Lower lobe of right lung (tissue), 2 donors: Measurements from ENCODE around the gene KLHDC4. TPM values are rescaled to one million over a fixed set of nuclear protein-coding genes. Genes with fewer than 3 reads are reported as not detected.

Experiments
- ATAC-seq, 2 donors: fragments of 200-7000 bp; cut with Tn5 transposase; one replicate each; pipeline ENCODE4 v1.9.1; 2020 to 2022; ENCODE audit warnings: mild to moderate bottlenecking in 2 of 2, moderate library complexity in 2 of 2
- DNase-seq: peaks from one replicate; pipeline ENCODE4 v3.0.0-alpha.2; 2020
- H3K27ac ChIP-seq: fragments of 200-600 bp; one replicate; pipeline ENCODE4 v1.8.0; 2022
- H3K27me3 ChIP-seq: fragments of 200-600 bp; one replicate; pipeline ENCODE4 v1.8.0; 2022; ENCODE audit warnings: low read depth
- H3K36me3 ChIP-seq: fragments of 200-600 bp; one replicate; pipeline ENCODE4 v1.8.0; 2022; ENCODE audit warnings: mild to moderate bottlenecking
- H3K4me1 ChIP-seq: fragments of 200-600 bp; one replicate; pipeline ENCODE4 v1.8.0; 2022
- H3K4me3 ChIP-seq: fragments of 200-600 bp; one replicate; pipeline ENCODE4 v1.8.0; 2022; ENCODE audit warnings: mild to moderate bottlenecking
- H3K9me3 ChIP-seq: fragments of 200-600 bp; one replicate; pipeline ENCODE4 v1.8.0; 2022
- CTCF ChIP-seq: fragments of 200-600 bp; IDR thresholded peaks from one replicate; pipeline ENCODE4 v1.8.0; 2022; ENCODE audit warnings: antibody characterized with exemption, mild to moderate bottlenecking
- intact Hi-C: fragments of 100-400 bp; cut with DNase I; formaldehyde crosslinking; loops from one replicate; pipeline ENCODE4 v1.11.0; 2022
- total RNA-seq: library from RNA; stranded (reverse); fragmentation: NEBNext Ultra II Directional; extraction: Animal tissue kit (Norgen Biotek cat#: 25700); gene quantifications from one replicate; pipeline ENCODE4 v1.2.1, GENCODE V29; 2021
- donor health status: DM: no; HTN: yes; CAD: no; lungs with severe emphysema.

The KLHDC4 gene
- total RNA-seq, 1 donor from 2014 or later, result 33.9 TPM

GRCh38 chr16:87757841-87758426 is 7.9 kb downstream of the KLHDC4 start:
- intact Hi-C loops, result no loop called here
- H3K4me1 ChIP-seq, result no peaks in the 10 kb centered on the region
- H3K27ac ChIP-seq, result no peak overlapping the region
- DNase-seq, result no peak
- no peak overlapping the region for H3K4me3 ChIP-seq
- no peak for TF ChIP-seq CTCF
- H3K36me3 ChIP-seq, result peaks cover 99% of the 10 kb centered on the region
- H3K9me3 ChIP-seq, result no peaks in the 10 kb centered on the region
- no peaks in the 10 kb centered on the region for H3K27me3 ChIP-seq
- no peak for ATAC-seq

- Histone ChIP-seq H3K36me3 (peaks cover 96% of the 10 kb centered on the region), H3K9me3 (no peaks in the 10 kb centered on the region), H3K27ac (no peak overlapping the region), H3K27me3 (no peaks in the 10 kb centered on the region), H3K4me3 (no peak overlapping the region), H3K4me1 (no peaks in the 10 kb centered on the region)
- no peak for DNase-seq
- intact Hi-C loops, result no loop called here
- no peak for TF ChIP-seq CTCF
- no peak for ATAC-seq
Observed at GRCh38 chr16:87754535-87754934, 11.3 kb downstream of the KLHDC4 start.

- Histone ChIP-seq H3K27me3 (no peaks in the 10 kb centered on the region), H3K9me3 (no peaks in the 10 kb centered on the region), H3K27ac (no peak overlapping the region), H3K36me3 (peaks cover 87% of the 10 kb centered on the region), H3K4me3 (no peak overlapping the region), H3K4me1 (no peaks in the 10 kb centered on the region)
- intact Hi-C loops, result no loop called here
- TF ChIP-seq CTCF, result no peak
- ATAC-seq (no peak), DNase-seq (no peak)
Observed at GRCh38 chr16:87747626-87748414, 18.0 kb downstream of the KLHDC4 start.

GRCh38 chr16:87746178-87746577 is 19.6 kb downstream of the KLHDC4 start:
- peaks cover 80% of the 10 kb centered on the region for H3K36me3 ChIP-seq
- TF ChIP-seq CTCF, result no peak
- no peak for ATAC-seq
- intact Hi-C loops, result no loop called here
- no peak overlapping the region for H3K27ac ChIP-seq
- H3K4me3 ChIP-seq, result no peak overlapping the region
- DNase-seq, result no peak
- no peaks in the 10 kb centered on the region for H3K4me1 ChIP-seq
- H3K27me3 ChIP-seq, result no peaks in the 10 kb centered on the region
- no peaks in the 10 kb centered on the region for H3K9me3 ChIP-seq

GRCh38 chr16:87744750-87745514 is 20.9 kb downstream of the KLHDC4 start:
- DNase-seq (no peak), ATAC-seq (peak in 1 of 2 donors; percentile 27)
- Histone ChIP-seq H3K27ac (no peak overlapping the region), H3K4me3 (no peak overlapping the region), H3K27me3 (no peaks in the 10 kb centered on the region), H3K4me1 (no peaks in the 10 kb centered on the region), H3K9me3 (no peaks in the 10 kb centered on the region), H3K36me3 (peaks cover 80% of the 10 kb centered on the region)
- intact Hi-C loops, result no loop called here
- TF ChIP-seq CTCF, result no peak
